ENCODE data around the gene HERPUD1.

Gene HERPUD1

GRCh38 chr16:56993204-56993603 lies 61.3 kb downstream of the HERPUD1 start:
- Histone ChIP-seq H3K27ac (no peak overlapping the region), H3K4me3 (no peak overlapping the region)
- DNase-seq (ENCODE audit: low spot score), result no peak
- no peak for TF ChIP-seq CTCF (IDR thresholded peaks at IDR 0.05)

- no peak for DNase-seq (ENCODE audit: low spot score)
- H3K27ac ChIP-seq, result no peak overlapping the region
These were observed 62.4 kb downstream of the HERPUD1 start for GRCh38 chr16:56994311-56994710.

More at GRCh38 chr16:56994311-56994710, 62.4 kb downstream of the HERPUD1 start:
- H3K4me3 ChIP-seq, result no peak overlapping the region
- no peak for TF ChIP-seq CTCF (IDR thresholded peaks at IDR 0.05)

All from coronary artery (tissue), 2 donors.